Measurements from ENCODE around the gene SF3A2. TPM values are rescaled to one million over a fixed set of nuclear protein-coding genes. Genes with fewer than 3 reads are reported as not detected.

The SF3A2 gene
- total RNA-seq, 2 experiments from 2014 or later = 124 to 206 TPM

GRCh38 chr19:2207991-2208860 lies 28.4 kb upstream of the SF3A2 start:
- DNase-seq (ENCODE audit: low spot score) = peak; percentile 56
- H3K4me2 ChIP-seq (ENCODE audit: low read length) = no peak overlapping the region
- peaks cover 81% of the 10 kb centered on the region for H3K36me3 ChIP-seq (ENCODE audit: insufficient read depth, low read length)
- H3K4me1 ChIP-seq (ENCODE audit: insufficient read depth, low read length, poor library complexity, severe bottlenecking) = no peaks in the 10 kb centered on the region
- H3K27ac ChIP-seq (ENCODE audit: low read depth, low read length, poor library complexity, severe bottlenecking) = no peak overlapping the region
- ChIA-PET POLR2A (no interaction called here), CTCF (ENCODE audit: unreplicated experiment) (no interaction called here)
- H3K9me2 ChIP-seq (ENCODE audit: insufficient read depth, low read length) = no peaks in the 10 kb centered on the region
- no peak overlapping the region for H2AFZ ChIP-seq (ENCODE audit: low read length)
- H4K20me1 ChIP-seq (ENCODE audit: insufficient read depth, low read length) = no peaks in the 10 kb centered on the region
- H3K9me3 ChIP-seq (ENCODE audit: low read length) = no peaks in the 10 kb centered on the region
- no TSS peak for BruUV-seq (replicated peaks)
- no peak overlapping the region for H3K4me3 ChIP-seq (ENCODE audit: low read depth, low read length, poor library complexity, severe bottlenecking)
- peak; percentile 67 for TF ChIP-seq CTCF (conservative IDR thresholded peaks at IDR 0.05; ENCODE audit: low read length)
- TF ChIP-seq EZH2phosphoT487 (IDR thresholded peaks at IDR 0.05; ENCODE audit: borderline replicate concordance, low read depth, low read length) = no peak
- intact Hi-C loops (cut with micrococcal nuclease; ENCODE audit: unreplicated experiment) = no loop called here
- no peaks in the 10 kb centered on the region for H3K79me2 ChIP-seq (ENCODE audit: insufficient read depth, low read depth, low read length)

DNA sequence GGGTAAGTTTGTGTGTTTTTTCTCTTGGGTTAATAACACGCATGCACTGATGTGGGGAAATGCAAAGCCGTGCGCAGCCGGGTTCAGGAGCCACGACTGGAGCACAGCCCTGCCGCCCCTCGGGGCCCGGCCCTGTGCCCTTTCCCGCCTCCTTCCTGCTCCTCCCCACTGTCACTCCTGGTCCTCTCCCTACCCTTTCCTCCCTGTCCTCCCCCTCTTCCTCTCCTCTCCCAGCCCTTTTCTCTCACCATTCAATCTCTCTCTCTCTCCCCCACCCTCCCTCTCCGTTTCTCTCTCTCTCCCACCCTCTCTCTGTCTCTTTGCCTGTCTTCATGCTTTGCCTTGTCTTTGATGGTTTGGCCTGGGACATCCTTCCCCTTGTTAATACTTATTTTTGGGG lies 27.6 kb upstream of the SF3A2 start:
- no peak for TF ChIP-seq EZH2phosphoT487 (IDR thresholded peaks at IDR 0.05; ENCODE audit: borderline replicate concordance, low read depth, low read length)
- TF ChIP-seq CTCF (conservative IDR thresholded peaks at IDR 0.05; ENCODE audit: low read length) = no peak
- H3K9me2 ChIP-seq (ENCODE audit: insufficient read depth, low read length) = no peaks in the 10 kb centered on the region
- H3K27ac ChIP-seq (ENCODE audit: low read depth, low read length, poor library complexity, severe bottlenecking) = no peak overlapping the region
- no peak overlapping the region for H3K4me3 ChIP-seq (ENCODE audit: low read depth, low read length, poor library complexity, severe bottlenecking)
- no peaks in the 10 kb centered on the region for H3K79me2 ChIP-seq (ENCODE audit: insufficient read depth, low read depth, low read length)
- peaks cover 81% of the 10 kb centered on the region for H3K36me3 ChIP-seq (ENCODE audit: insufficient read depth, low read length)
- H3K4me1 ChIP-seq (ENCODE audit: insufficient read depth, low read length, poor library complexity, severe bottlenecking) = no peaks in the 10 kb centered on the region
- no peaks in the 10 kb centered on the region for H3K9me3 ChIP-seq (ENCODE audit: low read length)
- no TSS peak for BruUV-seq (replicated peaks)
- H3K4me2 ChIP-seq (ENCODE audit: low read length) = no peak overlapping the region
- no peak overlapping the region for H2AFZ ChIP-seq (ENCODE audit: low read length)
- intact Hi-C loops (cut with micrococcal nuclease; ENCODE audit: unreplicated experiment) = no loop called here
- no peak for DNase-seq (ENCODE audit: low spot score)
- POLR2A ChIA-PET = no interaction called here
- CTCF ChIA-PET (ENCODE audit: unreplicated experiment) = no interaction called here
- no peaks in the 10 kb centered on the region for H4K20me1 ChIP-seq (ENCODE audit: insufficient read depth, low read length)

GRCh38 chr19:2209408-2209807 lies 27.2 kb upstream of the SF3A2 start:
- H3K9me2 ChIP-seq (ENCODE audit: insufficient read depth, low read length) = no peaks in the 10 kb centered on the region
- CTCF ChIA-PET (ENCODE audit: unreplicated experiment) = no interaction called here
- intact Hi-C loops (cut with micrococcal nuclease; ENCODE audit: unreplicated experiment) = no loop called here
- no peak for DNase-seq (ENCODE audit: low spot score)
- H3K4me1 ChIP-seq (ENCODE audit: insufficient read depth, low read length, poor library complexity, severe bottlenecking) = no peaks in the 10 kb centered on the region
- no TSS peak for BruUV-seq (replicated peaks)
- H3K27ac ChIP-seq (ENCODE audit: low read depth, low read length, poor library complexity, severe bottlenecking) = no peak overlapping the region
- no peak overlapping the region for H2AFZ ChIP-seq (ENCODE audit: low read length)
- no peaks in the 10 kb centered on the region for H4K20me1 ChIP-seq (ENCODE audit: insufficient read depth, low read length)
- H3K9me3 ChIP-seq (ENCODE audit: low read length) = no peaks in the 10 kb centered on the region
- H3K36me3 ChIP-seq (ENCODE audit: insufficient read depth, low read length) = peaks cover 83% of the 10 kb centered on the region
- POLR2A ChIA-PET = no interaction called here
- H3K79me2 ChIP-seq (ENCODE audit: insufficient read depth, low read depth, low read length) = no peaks in the 10 kb centered on the region
- TF ChIP-seq EZH2phosphoT487 (IDR thresholded peaks at IDR 0.05; ENCODE audit: borderline replicate concordance, low read depth, low read length) = no peak
- no peak for TF ChIP-seq CTCF (conservative IDR thresholded peaks at IDR 0.05; ENCODE audit: low read length)
- H3K4me3 ChIP-seq (ENCODE audit: low read depth, low read length, poor library complexity, severe bottlenecking) = no peak overlapping the region
- H3K4me2 ChIP-seq (ENCODE audit: low read length) = no peak overlapping the region

Data from OCI-LY7 (cell line).